ENCODE measurements around the gene JADE1.

JADE1 gene

GRCh38 chr4:128811571-128812441 is 2.3 kb downstream of the JADE1 start:
- TF ChIP-seq CTCF (IDR thresholded peaks at IDR 0.05), result no peak

GRCh38 chr4:128812442-128813235 is 3.1 kb downstream of the JADE1 start:
- TF ChIP-seq CTCF (IDR thresholded peaks at IDR 0.05), result no peak

GRCh38 chr4:128813965-128814364 is 4.5 kb downstream of the JADE1 start:
- TF ChIP-seq CTCF (IDR thresholded peaks at IDR 0.05), result no peak

DNA sequence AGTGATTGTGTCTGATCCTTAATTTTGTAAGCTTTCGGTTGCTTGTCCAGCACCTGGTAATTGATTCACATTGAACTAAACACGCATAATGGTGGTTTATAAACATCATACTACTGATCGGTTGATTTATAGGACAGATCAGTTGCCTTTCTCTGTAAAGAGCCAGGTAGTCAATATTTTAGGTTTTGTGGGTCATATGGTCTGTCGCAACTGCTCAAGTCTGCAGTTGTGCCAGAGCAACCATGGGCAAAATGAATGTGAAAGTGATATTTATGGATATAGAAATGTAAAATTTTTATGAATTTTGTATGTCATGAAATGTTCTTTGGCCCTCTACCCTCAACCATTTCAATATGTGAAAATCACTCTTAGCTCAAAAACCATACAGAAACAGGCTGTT is 8.9 kb downstream of the JADE1 start:
- TF ChIP-seq CTCF (IDR thresholded peaks at IDR 0.05), result no peak

- TF ChIP-seq CTCF (IDR thresholded peaks at IDR 0.05), result no peak
Measured at GRCh38 chr4:128819082-128819742, 9.7 kb downstream of the JADE1 start.

- TF ChIP-seq CTCF (IDR thresholded peaks at IDR 0.05), result no peak
Measured at GRCh38 chr4:128820671-128821070, 11.2 kb downstream of the JADE1 start.

DNA sequence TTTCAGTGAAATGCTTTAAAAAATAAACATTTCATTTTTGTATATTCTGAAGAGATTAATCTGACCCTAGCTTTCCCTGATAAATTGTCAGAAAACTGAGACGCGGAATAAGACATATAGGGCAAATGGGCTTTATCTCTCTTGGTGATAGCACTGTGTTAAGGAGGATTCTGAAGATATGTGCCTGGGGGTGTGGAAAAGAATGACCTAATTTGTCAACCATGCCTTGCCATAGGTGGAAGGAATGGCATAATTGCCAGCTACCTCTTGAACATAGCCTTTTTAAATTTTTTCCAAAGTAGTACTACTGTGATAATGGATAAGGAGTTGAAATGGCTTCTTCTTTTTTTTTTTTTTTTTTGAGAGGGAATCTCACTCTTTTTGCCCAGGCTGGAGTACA is 11.7 kb downstream of the JADE1 start:
- TF ChIP-seq CTCF (IDR thresholded peaks at IDR 0.05), result no peak
